Transverse colon (tissue), 4 donors: ENCODE measurements around the gene CTAGE6.
"Not testable (repeated sequence)": the region's sequence is repeated elsewhere in the genome, so short reads cannot be mapped to it uniquely, and the experiment has no call there.

Experiments used
- EP300 ChIP-seq: sonication (generic); formaldehyde crosslinking; IDR thresholded peaks from one replicate; pipeline ENCODE4 v1.6.1; 2017; ENCODE audit warnings: antibody characterized with exemption, low read depth
- POLR2A ChIP-seq: fragments of 450-650 bp; IDR thresholded peaks from one replicate; pipeline ENCODE4 v1.6.1; 2016; ENCODE audit warnings: antibody characterized with exemption, mild to moderate bottlenecking, moderate library complexity
- POLR2AphosphoS5 ChIP-seq, 3 donors: sonication (generic); formaldehyde crosslinking; IDR thresholded peaks; one replicate each; pipeline ENCODE4 v1.6.1; 2016; ENCODE audit warnings: antibody characterized with exemption in 3 of 3
- TF ChIP-seq, protein P1 (sequence below), 5 experiments: fragments of 200-600 bp in 3 of 5; fragments of 450-650 bp in 2 of 5; sonication (generic) in 3 of 5; IDR thresholded peaks; 1 replicate in 2 of 5; 2 replicates in 3 of 5; pipeline ENCODE4 v1.5.1; 2016 to 2017; ENCODE audit warnings: antibody characterized with exemption in 5 of 5, inconsistent platforms in 3 of 5, mild to moderate bottlenecking in 2 of 5, moderate library complexity in 1 of 5

DNA sequence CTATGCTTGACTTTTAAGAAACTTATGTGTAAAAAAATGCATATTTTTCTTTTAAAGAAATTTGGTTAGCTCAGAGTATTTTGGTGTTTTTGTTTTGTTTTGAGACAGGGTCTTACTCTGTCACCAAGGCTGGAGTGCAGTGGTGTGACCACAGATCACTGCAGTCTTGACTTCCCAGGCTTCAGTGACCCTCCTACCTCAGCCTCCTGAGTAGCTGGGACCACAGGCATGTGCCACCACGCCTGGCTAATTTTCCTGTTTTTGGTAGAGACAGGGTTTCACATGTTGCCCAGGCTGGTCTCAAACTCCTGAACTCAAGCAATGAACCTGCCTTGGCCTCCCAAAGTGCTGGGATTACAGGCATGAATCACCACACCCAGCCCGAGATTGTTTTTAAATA is 10.0 kb upstream of the CTAGE6 start:
- TF ChIP-seq POLR2AphosphoS5 (IDR thresholded peaks at IDR 0.05); EP300; POLR2A: not testable (repeated sequence)
- TF ChIP-seq, protein P1, sequence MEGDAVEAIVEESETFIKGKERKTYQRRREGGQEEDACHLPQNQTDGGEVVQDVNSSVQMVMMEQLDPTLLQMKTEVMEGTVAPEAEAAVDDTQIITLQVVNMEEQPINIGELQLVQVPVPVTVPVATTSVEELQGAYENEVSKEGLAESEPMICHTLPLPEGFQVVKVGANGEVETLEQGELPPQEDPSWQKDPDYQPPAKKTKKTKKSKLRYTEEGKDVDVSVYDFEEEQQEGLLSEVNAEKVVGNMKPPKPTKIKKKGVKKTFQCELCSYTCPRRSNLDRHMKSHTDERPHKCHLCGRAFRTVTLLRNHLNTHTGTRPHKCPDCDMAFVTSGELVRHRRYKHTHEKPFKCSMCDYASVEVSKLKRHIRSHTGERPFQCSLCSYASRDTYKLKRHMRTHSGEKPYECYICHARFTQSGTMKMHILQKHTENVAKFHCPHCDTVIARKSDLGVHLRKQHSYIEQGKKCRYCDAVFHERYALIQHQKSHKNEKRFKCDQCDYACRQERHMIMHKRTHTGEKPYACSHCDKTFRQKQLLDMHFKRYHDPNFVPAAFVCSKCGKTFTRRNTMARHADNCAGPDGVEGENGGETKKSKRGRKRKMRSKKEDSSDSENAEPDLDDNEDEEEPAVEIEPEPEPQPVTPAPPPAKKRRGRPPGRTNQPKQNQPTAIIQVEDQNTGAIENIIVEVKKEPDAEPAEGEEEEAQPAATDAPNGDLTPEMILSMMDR (IDR thresholded peaks at IDR 0.05): not testable (repeated sequence)
